DMS153 treated with DMSO at 0.1 percent for 48 hours (cell line): ENCODE data around the gene ZMYND15.

Experiments
- DNase-seq: peaks from one replicate; lab custom pipeline; 2025; ENCODE audit not compliant: unreplicated experiment; lab: John Stamatoyannopoulos, UW

ZMYND15 gene

GRCh38 chr17:4742133-4742532 is 2.5 kb downstream of the ZMYND15 start:
- DNase-seq, result no peak

- DNase-seq, result no peak
Measured at GRCh38 chr17:4742629-4743028, 3.0 kb downstream of the ZMYND15 start.

GRCh38 chr17:4743216-4743615 is 3.6 kb downstream of the ZMYND15 start:
- DNase-seq, result no peak

GRCh38 chr17:4743898-4744297 is 4.3 kb downstream of the ZMYND15 start:
- DNase-seq, result no peak

- no peak for DNase-seq
Measured at GRCh38 chr17:4744999-4745969, 5.7 kb downstream of the ZMYND15 start.

- no peak for DNase-seq
Measured at GRCh38 chr17:4747847-4748246, 8.2 kb downstream of the ZMYND15 start.

- no peak for DNase-seq
Measured at GRCh38 chr17:4748686-4749085, 9.1 kb downstream of the ZMYND15 start.

GRCh38 chr17:4750606-4751005 is 11.0 kb downstream of the ZMYND15 start:
- DNase-seq, result no peak

GRCh38 chr17:4751932-4752331 is 12.3 kb downstream of the ZMYND15 start:
- DNase-seq, result no peak

- no peak for DNase-seq
Measured at GRCh38 chr17:4753392-4753791, 13.8 kb downstream of the ZMYND15 start.

GRCh38 chr17:4759776-4760236 is 20.2 kb downstream of the ZMYND15 start:
- no peak for DNase-seq

GRCh38 chr17:4764595-4764994 is 25.0 kb downstream of the ZMYND15 start:
- DNase-seq, result no peak

GRCh38 chr17:4766201-4766600 is 26.6 kb downstream of the ZMYND15 start:
- no peak for DNase-seq

- DNase-seq, result no peak
Measured at GRCh38 chr17:4766723-4767122, 27.1 kb downstream of the ZMYND15 start.

GRCh38 chr17:4768298-4768697 is 28.7 kb downstream of the ZMYND15 start:
- no peak for DNase-seq

GRCh38 chr17:4769628-4770027 is 30.0 kb downstream of the ZMYND15 start:
- DNase-seq, result no peak

GRCh38 chr17:4771519-4772234 is 32.0 kb downstream of the ZMYND15 start, which contains the start of gene TM4SF5:
Gene TM4SF5, plus strand, starts transcription at chr17:4771886. Its CDS starts 37 bp downstream, at chr17:4771923.
- DNase-seq, result no peak

- no peak for DNase-seq
Measured at GRCh38 chr17:4772235-4772613, 32.6 kb downstream of the ZMYND15 start.

- DNase-seq, result no peak
Measured at GRCh38 chr17:4777969-4778760, 38.5 kb downstream of the ZMYND15 start.

GRCh38 chr17:4780325-4780955 is 40.8 kb downstream of the ZMYND15 start:
- no peak for DNase-seq

GRCh38 chr17:4782652-4783051 is 43.0 kb downstream of the ZMYND15 start:
- DNase-seq, result no peak
